ENCODE measurements around the gene CRBN. TPM values are rescaled to one million over a fixed set of nuclear protein-coding genes. Genes with fewer than 3 reads are reported as not detected.

Gene CRBN
- polyA plus RNA-seq, 1 donor from 2014 or later, result 131 TPM

DNA sequence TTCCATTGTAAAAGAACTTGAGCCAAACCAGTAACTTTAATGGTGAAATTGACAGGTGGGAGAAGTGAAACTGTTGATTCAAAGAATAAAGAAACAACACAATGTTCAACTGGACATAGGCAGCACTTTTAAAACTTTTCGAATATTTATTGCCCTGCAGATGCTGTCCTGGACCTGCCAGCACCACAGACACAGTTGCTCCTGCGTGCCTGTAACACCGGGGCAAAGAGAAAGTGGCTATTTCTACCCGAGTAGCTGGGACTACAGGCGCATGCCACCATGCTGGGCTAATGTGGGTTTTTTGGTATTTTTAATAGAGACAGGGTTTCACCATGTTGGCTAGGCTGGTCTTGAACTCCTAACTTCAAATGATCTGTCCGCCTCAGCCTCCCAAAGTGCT is 76.7 kb downstream of the CRBN start:
- TF ChIP-seq, protein P1, sequence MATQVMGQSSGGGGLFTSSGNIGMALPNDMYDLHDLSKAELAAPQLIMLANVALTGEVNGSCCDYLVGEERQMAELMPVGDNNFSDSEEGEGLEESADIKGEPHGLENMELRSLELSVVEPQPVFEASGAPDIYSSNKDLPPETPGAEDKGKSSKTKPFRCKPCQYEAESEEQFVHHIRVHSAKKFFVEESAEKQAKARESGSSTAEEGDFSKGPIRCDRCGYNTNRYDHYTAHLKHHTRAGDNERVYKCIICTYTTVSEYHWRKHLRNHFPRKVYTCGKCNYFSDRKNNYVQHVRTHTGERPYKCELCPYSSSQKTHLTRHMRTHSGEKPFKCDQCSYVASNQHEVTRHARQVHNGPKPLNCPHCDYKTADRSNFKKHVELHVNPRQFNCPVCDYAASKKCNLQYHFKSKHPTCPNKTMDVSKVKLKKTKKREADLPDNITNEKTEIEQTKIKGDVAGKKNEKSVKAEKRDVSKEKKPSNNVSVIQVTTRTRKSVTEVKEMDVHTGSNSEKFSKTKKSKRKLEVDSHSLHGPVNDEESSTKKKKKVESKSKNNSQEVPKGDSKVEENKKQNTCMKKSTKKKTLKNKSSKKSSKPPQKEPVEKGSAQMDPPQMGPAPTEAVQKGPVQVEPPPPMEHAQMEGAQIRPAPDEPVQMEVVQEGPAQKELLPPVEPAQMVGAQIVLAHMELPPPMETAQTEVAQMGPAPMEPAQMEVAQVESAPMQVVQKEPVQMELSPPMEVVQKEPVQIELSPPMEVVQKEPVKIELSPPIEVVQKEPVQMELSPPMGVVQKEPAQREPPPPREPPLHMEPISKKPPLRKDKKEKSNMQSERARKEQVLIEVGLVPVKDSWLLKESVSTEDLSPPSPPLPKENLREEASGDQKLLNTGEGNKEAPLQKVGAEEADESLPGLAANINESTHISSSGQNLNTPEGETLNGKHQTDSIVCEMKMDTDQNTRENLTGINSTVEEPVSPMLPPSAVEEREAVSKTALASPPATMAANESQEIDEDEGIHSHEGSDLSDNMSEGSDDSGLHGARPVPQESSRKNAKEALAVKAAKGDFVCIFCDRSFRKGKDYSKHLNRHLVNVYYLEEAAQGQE (IDR thresholded peaks at IDR 0.05; ENCODE audit: borderline replicate concordance), result no peak
- TF ChIP-seq, protein P2, sequence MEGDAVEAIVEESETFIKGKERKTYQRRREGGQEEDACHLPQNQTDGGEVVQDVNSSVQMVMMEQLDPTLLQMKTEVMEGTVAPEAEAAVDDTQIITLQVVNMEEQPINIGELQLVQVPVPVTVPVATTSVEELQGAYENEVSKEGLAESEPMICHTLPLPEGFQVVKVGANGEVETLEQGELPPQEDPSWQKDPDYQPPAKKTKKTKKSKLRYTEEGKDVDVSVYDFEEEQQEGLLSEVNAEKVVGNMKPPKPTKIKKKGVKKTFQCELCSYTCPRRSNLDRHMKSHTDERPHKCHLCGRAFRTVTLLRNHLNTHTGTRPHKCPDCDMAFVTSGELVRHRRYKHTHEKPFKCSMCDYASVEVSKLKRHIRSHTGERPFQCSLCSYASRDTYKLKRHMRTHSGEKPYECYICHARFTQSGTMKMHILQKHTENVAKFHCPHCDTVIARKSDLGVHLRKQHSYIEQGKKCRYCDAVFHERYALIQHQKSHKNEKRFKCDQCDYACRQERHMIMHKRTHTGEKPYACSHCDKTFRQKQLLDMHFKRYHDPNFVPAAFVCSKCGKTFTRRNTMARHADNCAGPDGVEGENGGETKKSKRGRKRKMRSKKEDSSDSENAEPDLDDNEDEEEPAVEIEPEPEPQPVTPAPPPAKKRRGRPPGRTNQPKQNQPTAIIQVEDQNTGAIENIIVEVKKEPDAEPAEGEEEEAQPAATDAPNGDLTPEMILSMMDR (IDR thresholded peaks at IDR 0.05; ENCODE audit: poor library complexity, severe bottlenecking), result no peak
- TF ChIP-seq TAF1 (IDR thresholded peaks at IDR 0.05; ENCODE audit: low read depth) (no peak), POLR2AphosphoS5 (IDR thresholded peaks at IDR 0.05) (no peak), EZH2 (IDR thresholded peaks at IDR 0.05; ENCODE audit: borderline replicate concordance, insufficient read depth, low read length, poor library complexity, severe bottlenecking) (no peak), EP300 (conservative IDR thresholded peaks at IDR 0.05; ENCODE audit: poor library complexity, severe bottlenecking) (no peak), SMC3 (conservative IDR thresholded peaks at IDR 0.05; ENCODE audit: poor library complexity) (no peak), RAD21 (conservative IDR thresholded peaks at IDR 0.05) (no peak), MXI1 (conservative IDR thresholded peaks at IDR 0.05; ENCODE audit: poor library complexity, severe bottlenecking) (no peak)

DNA sequence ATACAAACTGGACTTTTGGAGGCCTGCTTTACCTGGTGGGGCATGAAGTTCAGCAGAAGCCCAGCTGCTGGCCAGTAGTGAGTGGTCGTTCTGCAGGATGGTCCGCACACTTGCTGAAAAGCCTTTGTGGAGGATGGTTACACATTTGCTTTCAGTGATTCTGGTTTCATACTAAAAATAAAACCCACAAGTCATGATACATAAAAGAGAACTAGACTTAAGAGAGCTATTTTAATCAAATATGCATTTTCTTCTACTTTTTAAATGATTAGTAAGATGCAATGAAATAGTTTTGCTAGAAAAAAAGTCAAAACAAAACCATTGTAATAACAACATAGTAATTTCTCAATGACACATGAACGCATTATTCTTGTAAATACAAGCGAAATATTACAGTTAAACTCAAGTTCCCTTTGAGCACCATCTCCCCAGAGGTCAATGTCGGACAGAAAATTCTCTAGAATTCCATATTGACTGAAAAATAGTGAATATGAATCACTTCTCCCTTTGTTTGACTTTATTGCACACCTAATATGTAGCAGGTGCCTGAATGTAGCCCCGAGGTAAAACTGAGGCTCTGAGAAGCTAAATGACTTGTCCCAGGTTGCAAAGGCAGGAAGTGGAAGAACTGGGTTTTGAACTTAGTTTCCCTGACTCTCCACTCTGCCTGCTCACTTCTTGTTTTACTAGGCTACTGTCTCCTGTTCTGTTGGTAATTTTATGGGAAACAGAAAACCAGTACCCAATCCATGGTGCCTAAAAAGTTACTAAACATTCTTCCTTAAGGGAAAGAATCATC is 77.6 kb downstream of the CRBN start:
- Histone ChIP-seq H3K9me3 (ENCODE audit: low read length) (no peaks in the 10 kb centered on the region), H3K4me3 (ENCODE audit: low read length) (no peak overlapping the region), H3F3A (ENCODE audit: insufficient read depth, low read length, poor library complexity, severe bottlenecking) (no peaks in the 10 kb centered on the region), H3K27me3 (ENCODE audit: insufficient read depth, low read depth, low read length) (no peaks in the 10 kb centered on the region), H3K27ac (ENCODE audit: low read length) (no peak overlapping the region), H3K9me2 (ENCODE audit: insufficient read depth, low read length) (no peaks in the 10 kb centered on the region), H4K20me1 (ENCODE audit: insufficient read depth) (no peaks in the 10 kb centered on the region), H3K36me3 (ENCODE audit: insufficient read depth, low read length) (no peaks in the 10 kb centered on the region), H3K79me2 (replicated peaks; ENCODE audit: insufficient read depth, low read length) (no peaks in the 10 kb centered on the region), H2AFZ (ENCODE audit: low read depth, low read length) (no peak overlapping the region), H3K9ac (ENCODE audit: low read length) (no peak overlapping the region), H3K4me2 (ENCODE audit: low read length) (no peak overlapping the region)
- TF ChIP-seq, protein P2 (IDR thresholded peaks at IDR 0.05; ENCODE audit: poor library complexity, severe bottlenecking), result no peak
- TF ChIP-seq RAD21 (conservative IDR thresholded peaks at IDR 0.05), result no peak
- no peak for TF ChIP-seq TAF1 (IDR thresholded peaks at IDR 0.05; ENCODE audit: low read depth)
- TF ChIP-seq MXI1 (conservative IDR thresholded peaks at IDR 0.05; ENCODE audit: poor library complexity, severe bottlenecking), result no peak
- TF ChIP-seq, protein P1 (IDR thresholded peaks at IDR 0.05; ENCODE audit: borderline replicate concordance), result no peak
- TF ChIP-seq EP300 (conservative IDR thresholded peaks at IDR 0.05; ENCODE audit: poor library complexity, severe bottlenecking), result no peak
- TF ChIP-seq EZH2 (IDR thresholded peaks at IDR 0.05; ENCODE audit: borderline replicate concordance, insufficient read depth, low read length, poor library complexity, severe bottlenecking), result no peak
- TF ChIP-seq SMC3 (conservative IDR thresholded peaks at IDR 0.05; ENCODE audit: poor library complexity), result no peak
- TF ChIP-seq POLR2AphosphoS5 (IDR thresholded peaks at IDR 0.05), result no peak

More for the DNA sequence above, 76.7 kb downstream of the CRBN start:
- H3K9me2 ChIP-seq (ENCODE audit: insufficient read depth, low read length), result no peaks in the 10 kb centered on the region
- no peak overlapping the region for H3K4me3 ChIP-seq (ENCODE audit: low read length)
- no peaks in the 10 kb centered on the region for H3F3A ChIP-seq (ENCODE audit: insufficient read depth, low read length, poor library complexity, severe bottlenecking)
- H3K27ac ChIP-seq (ENCODE audit: low read length), result no peak overlapping the region
- H3K9ac ChIP-seq (ENCODE audit: low read length), result no peak overlapping the region
- no peaks in the 10 kb centered on the region for H3K27me3 ChIP-seq (ENCODE audit: insufficient read depth, low read depth, low read length)
- H3K36me3 ChIP-seq (ENCODE audit: insufficient read depth, low read length), result no peaks in the 10 kb centered on the region
- H2AFZ ChIP-seq (ENCODE audit: low read depth, low read length), result no peak overlapping the region
- no peak overlapping the region for H3K4me2 ChIP-seq (ENCODE audit: low read length)
- H4K20me1 ChIP-seq (ENCODE audit: insufficient read depth), result no peaks in the 10 kb centered on the region
- H3K79me2 ChIP-seq (replicated peaks; ENCODE audit: insufficient read depth, low read length), result no peaks in the 10 kb centered on the region
- H3K9me3 ChIP-seq (ENCODE audit: low read length), result no peaks in the 10 kb centered on the region

Data from neural cell (in vitro differentiated cells).